HL-60 (cell line): ENCODE measurements around the gene PICK1.

Experiments used
- CTCF ChIP-seq: IDR thresholded peaks from one replicate; pipeline ENCODE4 v1.5.1; 2011; ENCODE audit warnings: low read length, control low read depth, inconsistent platforms; ENCODE audit not compliant: insufficient read depth
- POLR2AphosphoS5 ChIP-seq: IDR thresholded peaks from 2 replicates; pipeline ENCODE4 v1.6.1; 2012; ENCODE audit warnings: low read depth

- TF ChIP-seq CTCF (no peak), POLR2AphosphoS5 (no peak)
Observed at GRCh38 chr22:38079804-38080203, 22.6 kb downstream of the PICK1 start.
